IPS DF 6.9 (cell line): Measurements from ENCODE around the gene SNX18.
"Not testable (repeated sequence)": the region's sequence is repeated elsewhere in the genome, so short reads cannot be mapped to it uniquely, and the experiment has no call there.

Experiments used
- DNase-seq: peaks from one replicate; pipeline ENCODE4 v3.0.0-alpha.2; 2013; ENCODE audit warnings: low read depth, low spot score
- H3K27ac ChIP-seq: one replicate; pipeline ENCODE4 v1.5.1; 2013; ENCODE audit warnings: low read length, control low read depth
- H3K27me3 ChIP-seq: 2 replicates; pipeline ENCODE4 v1.6.1; 2013; ENCODE audit warnings: mild to moderate bottlenecking, low read length; ENCODE audit not compliant: control insufficient read depth, insufficient read depth
- H3K36me3 ChIP-seq: 2 replicates; pipeline ENCODE4 v1.6.1; 2013; ENCODE audit warnings: low read length; ENCODE audit not compliant: control insufficient read depth, insufficient read depth
- H3K4me1 ChIP-seq: 2 replicates; pipeline ENCODE4 v1.6.1; 2013; ENCODE audit warnings: low read length; ENCODE audit not compliant: control insufficient read depth, insufficient read depth
- H3K4me3 ChIP-seq: 2 replicates; pipeline ENCODE4 v1.5.1; 2013; ENCODE audit warnings: mild to moderate bottlenecking, low read length
- H3K9me3 ChIP-seq: 2 replicates; pipeline ENCODE4 v1.6.1; 2013; ENCODE audit warnings: low read length, inconsistent platforms; ENCODE audit not compliant: control insufficient read depth, insufficient read depth
- WGBS: extraction: QIAGEN DNeasy Blood & Tissue Kit; methylation state at CpG from one replicate; pipeline ENCODE4 v1.1.7; 2013; ENCODE audit warnings: mixed read lengths, missing lambda C conversion rate; ENCODE audit not compliant: insufficient read length, insufficient coverage; 5-methylcytosine and 5-hydroxymethylcytosine counted together

SNX18 gene

GRCh38 chr5:54528633-54529209 is 11.2 kb downstream of the SNX18 start:
- Histone ChIP-seq H3K9me3 (no peaks in the 10 kb centered on the region), H3K4me3 (no peak overlapping the region), H3K27me3 (no peaks in the 10 kb centered on the region), H3K36me3 (no peaks in the 10 kb centered on the region), H3K4me1 (0 out of 2 replicates have a peak, but pooled peaks cover 2% of the 10 kb centered on the region), H3K27ac (no peak overlapping the region)
- no CpG with 5 or more reads among the region's 15 CpGs for WGBS
- DNase-seq = no peak

GRCh38 chr5:54529565-54529964 is 12.0 kb downstream of the SNX18 start:
- Histone ChIP-seq H3K27me3 (no peaks in the 10 kb centered on the region), H3K4me1 (0 out of 2 replicates have a peak, but pooled peaks cover 2% of the 10 kb centered on the region), H3K27ac (no peak overlapping the region), H3K4me3 (no peak overlapping the region), H3K9me3 (no peaks in the 10 kb centered on the region), H3K36me3 (no peaks in the 10 kb centered on the region)
- no CpG with 5 or more reads among the region's 2 CpGs for WGBS
- DNase-seq = no peak

- H3K4me3 ChIP-seq = no peak overlapping the region
Measured at GRCh38 chr5:54531546-54531945, 14.0 kb downstream of the SNX18 start.

GRCh38 chr5:54533541-54534190 is 16.1 kb downstream of the SNX18 start:
- Histone ChIP-seq H3K36me3 (no peaks in the 10 kb centered on the region), H3K27ac (no peak overlapping the region), H3K27me3 (no peaks in the 10 kb centered on the region), H3K4me3 (no peak overlapping the region), H3K9me3 (no peaks in the 10 kb centered on the region), H3K4me1 (0 out of 2 replicates have a peak, but pooled peaks cover 2% of the 10 kb centered on the region)
- no CpG with 5 or more reads among the region's 10 CpGs for WGBS
- DNase-seq = no peak

More at GRCh38 chr5:54531546-54531945, 14.0 kb downstream of the SNX18 start:
- DNase-seq = no peak
- Histone ChIP-seq H3K9me3 (no peaks in the 10 kb centered on the region), H3K27ac (no peak overlapping the region), H3K36me3 (no peaks in the 10 kb centered on the region), H3K27me3 (no peaks in the 10 kb centered on the region), H3K4me1 (0 out of 2 replicates have a peak, but pooled peaks cover 2% of the 10 kb centered on the region)
- no CpG with 5 or more reads among the region's 12 CpGs for WGBS

- Histone ChIP-seq H3K4me3 (no peak overlapping the region), H3K36me3 (no peaks in the 10 kb centered on the region), H3K27me3 (no peaks in the 10 kb centered on the region), H3K9me3 (no peaks in the 10 kb centered on the region), H3K4me1 (0 out of 2 replicates have a peak, but pooled peaks cover 2% of the 10 kb centered on the region), H3K27ac (no peak overlapping the region)
- no peak for DNase-seq
- no CpG with 5 or more reads among the region's 4 CpGs for WGBS
Measured at GRCh38 chr5:54534191-54535004, 16.8 kb downstream of the SNX18 start.

- no CpG with 5 or more reads among the region's 4 CpGs for WGBS
- H3K4me1 ChIP-seq = 0 out of 2 replicates have a peak, but pooled peaks cover 2% of the 10 kb centered on the region
- no peaks in the 10 kb centered on the region for H3K27me3 ChIP-seq
- no peaks in the 10 kb centered on the region for H3K36me3 ChIP-seq
- no peaks in the 10 kb centered on the region for H3K9me3 ChIP-seq
- H3K4me3 ChIP-seq = no peak overlapping the region
- H3K27ac ChIP-seq = no peak overlapping the region
- no peak for DNase-seq
Measured at GRCh38 chr5:54535149-54535844, 17.7 kb downstream of the SNX18 start.

- not testable (repeated sequence) for H3K36me3 ChIP-seq, H3K9me3 ChIP-seq, H3K27me3 ChIP-seq, DNase-seq, H3K27ac ChIP-seq, H3K4me1 ChIP-seq, H3K4me3 ChIP-seq
- WGBS = no CpG with 5 or more reads among the region's 6 CpGs
Measured at GRCh38 chr5:54536375-54536774, 18.8 kb downstream of the SNX18 start.

- H3K9me3 ChIP-seq, H3K4me3 ChIP-seq, DNase-seq, H3K4me1 ChIP-seq, H3K27me3 ChIP-seq, H3K27ac ChIP-seq, H3K36me3 ChIP-seq: not testable (repeated sequence)
- WGBS = no CpG with 5 or more reads among the region's 4 CpGs
Measured at GRCh38 chr5:54536861-54537260, 19.3 kb downstream of the SNX18 start.

GRCh38 chr5:54537725-54538124 is 20.2 kb downstream of the SNX18 start:
- Histone ChIP-seq H3K4me3 (no peak overlapping the region), H3K9me3 (no peaks in the 10 kb centered on the region), H3K27ac (no peak overlapping the region), H3K36me3 (no peaks in the 10 kb centered on the region), H3K4me1 (0 out of 2 replicates have a peak, but pooled peaks cover 2% of the 10 kb centered on the region), H3K27me3 (no peaks in the 10 kb centered on the region)
- no CpG with 5 or more reads among the region's 2 CpGs for WGBS
- no peak for DNase-seq

GRCh38 chr5:54538156-54538555 is 20.6 kb downstream of the SNX18 start:
- Histone ChIP-seq H3K4me1 (0 out of 2 replicates have a peak, but pooled peaks cover 2% of the 10 kb centered on the region), H3K4me3 (no peak overlapping the region), H3K27ac (no peak overlapping the region), H3K36me3 (no peaks in the 10 kb centered on the region), H3K27me3 (no peaks in the 10 kb centered on the region), H3K9me3 (no peaks in the 10 kb centered on the region)
- WGBS = no CpG with 5 or more reads among the region's 3 CpGs
- DNase-seq = no peak
